IPS-15b (cell line): ENCODE results near the gene CCDC85C.
A peak's percentile ranks its signal among the peaks of the same experiment; 100 is the strongest.

Experiments
- H3K27me3 ChIP-seq: one replicate; pipeline ENCODE4 v1.6.1; 2013; ENCODE audit warnings: low read length; ENCODE audit not compliant: control insufficient read depth, insufficient read depth
- H3K36me3 ChIP-seq: one replicate; pipeline ENCODE4 v1.6.1; 2013; ENCODE audit warnings: low read length; ENCODE audit not compliant: control insufficient read depth, insufficient read depth
- H3K4me1 ChIP-seq: one replicate; pipeline ENCODE4 v1.6.1; 2013; ENCODE audit warnings: mild to moderate bottlenecking, low read length; ENCODE audit not compliant: control insufficient read depth, insufficient read depth
- H3K4me3 ChIP-seq: one replicate; pipeline ENCODE4 v1.5.1; 2013; ENCODE audit warnings: low read depth, low read length
- H3K9ac ChIP-seq: one replicate; pipeline ENCODE4 v1.6.1; 2013; ENCODE audit warnings: low read depth, mild to moderate bottlenecking, low read length
- H3K9me3 ChIP-seq: one replicate; pipeline ENCODE4 v1.6.1; 2013; ENCODE audit warnings: mild to moderate bottlenecking, low read length; ENCODE audit not compliant: control insufficient read depth, insufficient read depth

The CCDC85C gene

DNA sequence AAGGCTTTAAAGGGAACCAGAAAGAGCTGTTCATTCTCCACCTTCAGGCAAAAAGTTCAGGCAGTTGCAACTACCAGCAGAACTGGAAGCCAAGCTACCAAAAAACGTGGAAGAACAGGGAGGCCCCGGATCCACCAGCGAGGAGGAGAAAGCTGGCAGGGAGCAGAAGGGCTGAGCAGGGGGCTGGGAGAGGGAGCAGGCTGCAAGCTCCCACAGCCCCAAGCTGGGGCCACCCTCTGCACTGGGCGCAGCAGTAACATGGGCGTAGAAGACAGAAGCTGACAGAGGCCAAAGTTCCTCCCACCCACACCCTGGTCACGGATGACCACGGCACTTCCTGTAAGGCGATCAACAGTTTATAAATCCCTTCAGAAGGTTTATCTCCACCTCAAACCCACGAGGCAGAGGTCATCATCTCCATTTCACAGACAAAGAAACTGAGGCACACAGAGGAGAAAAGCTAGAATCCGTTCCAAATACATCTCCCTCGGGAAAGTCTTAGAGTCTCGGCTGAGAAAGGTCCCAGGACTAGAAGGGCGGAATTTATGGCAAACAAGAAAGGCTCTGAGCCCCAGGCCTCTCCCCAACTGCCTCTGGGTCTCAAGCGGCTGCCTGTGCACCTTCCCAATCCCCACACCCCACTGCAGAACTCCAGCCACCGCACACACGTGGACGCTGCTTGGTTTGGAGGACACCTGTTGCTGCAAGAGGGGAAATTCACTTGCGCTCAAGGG, 1.8 kb downstream of the CCDC85C start:
- H3K27me3 ChIP-seq: peaks cover 29% of the 10 kb centered on the region
- no peak overlapping the region for H3K9ac ChIP-seq
- H3K9me3 ChIP-seq: no peaks in the 10 kb centered on the region
- peaks cover 9% of the 10 kb centered on the region for H3K4me1 ChIP-seq
- H3K36me3 ChIP-seq: no peaks in the 10 kb centered on the region
- peak overlapping the region; percentile 44 for H3K4me3 ChIP-seq

DNA sequence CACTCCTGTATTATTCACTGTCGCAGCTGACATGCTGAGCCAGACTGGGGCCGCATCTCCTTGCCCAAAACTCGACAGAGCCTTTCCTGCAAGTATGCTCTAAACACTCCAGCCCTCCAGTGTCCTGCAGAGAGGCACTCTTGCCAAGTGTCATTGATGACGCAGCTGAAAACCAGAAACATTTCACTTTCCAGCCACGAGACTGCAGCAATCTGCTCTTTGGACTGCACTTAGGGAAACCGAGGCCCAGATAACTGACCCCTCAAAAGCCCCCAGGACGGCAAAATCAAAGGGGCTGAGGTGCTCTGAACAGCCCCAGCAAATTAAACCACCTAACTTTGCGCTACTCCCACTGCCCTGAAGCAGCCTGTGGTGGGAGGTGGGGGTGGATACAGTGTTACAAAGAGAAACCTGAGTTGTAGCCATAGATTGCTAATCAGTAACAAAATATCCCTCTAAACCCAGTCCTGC, 2.6 kb downstream of the CCDC85C start:
- H3K4me3 ChIP-seq: no peak overlapping the region
- no peaks in the 10 kb centered on the region for H3K36me3 ChIP-seq
- H3K9me3 ChIP-seq: no peaks in the 10 kb centered on the region
- H3K27me3 ChIP-seq: peaks cover 27% of the 10 kb centered on the region
- H3K9ac ChIP-seq: no peak overlapping the region
- H3K4me1 ChIP-seq: peaks cover 9% of the 10 kb centered on the region

DNA sequence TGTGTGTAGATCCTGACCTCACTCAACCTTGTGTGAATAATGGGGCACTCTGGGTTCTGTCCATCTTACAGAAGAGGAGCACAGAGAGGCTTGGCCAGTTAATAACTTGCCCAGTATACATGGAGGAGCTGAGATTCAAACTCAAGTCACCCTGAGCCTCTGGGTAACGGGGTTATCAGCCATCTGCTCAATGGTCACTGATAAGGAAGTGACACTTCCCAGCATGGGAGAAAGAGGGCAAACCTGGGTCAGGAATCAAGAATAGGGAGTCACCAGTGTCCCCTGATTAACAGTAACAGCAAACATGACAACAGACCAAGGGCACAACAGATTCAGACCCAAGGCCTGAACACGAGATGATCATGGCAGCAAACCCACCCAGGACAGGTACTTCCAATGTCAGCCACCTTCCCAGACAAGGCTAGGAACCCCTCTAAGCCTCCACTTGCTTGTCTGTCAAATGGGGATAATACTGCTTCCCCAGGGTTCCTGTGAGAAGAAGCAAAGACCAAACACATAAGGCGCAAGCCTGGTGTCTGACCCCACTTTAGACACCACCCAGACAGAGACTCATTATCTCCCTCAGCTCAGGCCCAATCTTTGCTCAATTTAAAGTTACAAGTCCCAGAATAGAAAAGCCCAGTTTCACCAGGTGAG, 3.6 kb downstream of the CCDC85C start:
- H3K9ac ChIP-seq: no peak overlapping the region
- H3K36me3 ChIP-seq: no peaks in the 10 kb centered on the region
- no peak overlapping the region for H3K4me3 ChIP-seq
- H3K27me3 ChIP-seq: peaks cover 17% of the 10 kb centered on the region
- peaks cover 9% of the 10 kb centered on the region for H3K4me1 ChIP-seq
- no peaks in the 10 kb centered on the region for H3K9me3 ChIP-seq

DNA sequence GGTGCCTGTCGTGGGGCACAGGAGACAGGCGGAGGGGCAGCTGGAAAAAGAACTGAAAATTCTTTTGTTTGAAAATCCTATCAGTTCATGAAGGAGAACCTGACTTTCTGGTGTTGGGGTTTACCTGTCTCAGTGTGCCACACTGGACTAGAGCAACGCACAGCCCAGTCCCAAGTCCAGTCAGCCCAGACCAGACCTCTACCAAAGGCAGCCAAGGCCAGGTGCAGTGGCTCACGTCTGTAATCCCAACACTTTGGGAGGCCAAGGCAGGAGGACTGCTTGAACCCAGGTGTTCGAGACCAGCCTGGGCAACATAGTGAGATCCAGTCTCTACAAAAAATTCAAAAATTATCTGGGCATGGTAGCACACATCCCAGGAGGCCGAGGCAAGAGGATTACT, 4.6 kb downstream of the CCDC85C start:
- H3K9me3 ChIP-seq: no peaks in the 10 kb centered on the region
- peaks cover 17% of the 10 kb centered on the region for H3K27me3 ChIP-seq
- no peaks in the 10 kb centered on the region for H3K36me3 ChIP-seq
- H3K9ac ChIP-seq: no peak overlapping the region
- no peak overlapping the region for H3K4me3 ChIP-seq
- H3K4me1 ChIP-seq: peaks cover 9% of the 10 kb centered on the region

DNA sequence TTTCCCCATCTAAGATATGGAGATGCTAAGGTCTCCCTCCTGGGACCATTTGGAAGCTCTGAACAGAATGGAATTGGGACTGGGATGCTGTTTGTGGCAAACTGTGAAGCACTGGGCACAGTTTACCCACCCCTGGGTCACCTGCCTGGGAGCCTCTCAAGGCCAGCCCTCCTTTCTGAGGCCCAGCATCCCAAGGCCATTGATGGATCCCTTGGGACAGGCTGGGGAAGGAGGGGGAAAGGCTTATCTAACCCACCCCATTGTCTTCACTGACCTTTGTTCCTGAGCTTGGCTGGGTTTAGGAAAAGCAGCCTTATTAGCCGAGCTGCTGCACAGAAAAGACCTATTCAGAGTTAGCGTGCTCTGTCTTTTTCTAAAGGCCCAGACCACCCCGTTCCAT, 5.2 kb downstream of the CCDC85C start:
- Histone ChIP-seq H3K27me3 (peaks cover 17% of the 10 kb centered on the region), H3K4me3 (no peak overlapping the region), H3K9me3 (no peaks in the 10 kb centered on the region), H3K36me3 (peaks cover 2% of the 10 kb centered on the region), H3K4me1 (peaks cover 9% of the 10 kb centered on the region), H3K9ac (no peak overlapping the region)

DNA sequence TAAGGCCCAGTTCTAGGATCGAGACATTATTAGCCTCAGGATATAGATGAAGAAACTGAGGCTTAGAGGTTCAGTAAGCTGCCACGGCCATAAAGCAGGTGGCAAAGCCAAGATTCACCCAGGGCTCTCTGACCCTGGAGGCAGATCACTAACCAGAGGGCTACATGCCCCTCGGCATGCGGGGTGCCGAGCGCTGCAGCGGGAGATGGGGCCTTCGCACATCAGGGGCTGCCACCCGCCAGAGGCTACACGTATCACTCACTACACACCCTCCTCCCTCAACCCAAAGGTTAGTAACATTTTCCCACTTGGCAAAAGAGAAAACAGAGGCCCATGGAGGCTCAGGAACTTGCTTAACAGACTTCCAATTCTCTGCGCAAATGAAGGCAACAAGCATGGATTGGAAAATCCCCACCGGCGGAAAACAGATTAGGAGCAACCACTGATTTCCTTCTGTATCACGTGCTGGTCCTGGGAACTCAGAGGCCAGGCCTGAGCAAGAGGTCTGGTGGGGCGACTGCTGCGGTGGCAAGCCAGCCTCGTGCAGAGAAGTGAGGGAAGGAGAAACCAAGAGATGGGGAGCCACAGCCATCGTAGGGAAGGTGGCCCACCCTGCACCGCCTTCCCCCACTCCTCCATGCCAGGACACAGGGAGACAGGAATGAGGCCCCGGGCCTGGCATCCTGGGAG, 6.0 kb downstream of the CCDC85C start:
- Histone ChIP-seq H3K36me3 (peaks cover 2% of the 10 kb centered on the region), H3K27me3 (peaks cover 13% of the 10 kb centered on the region), H3K9ac (no peak overlapping the region), H3K9me3 (no peaks in the 10 kb centered on the region), H3K4me3 (no peak overlapping the region), H3K4me1 (peaks cover 9% of the 10 kb centered on the region)

DNA sequence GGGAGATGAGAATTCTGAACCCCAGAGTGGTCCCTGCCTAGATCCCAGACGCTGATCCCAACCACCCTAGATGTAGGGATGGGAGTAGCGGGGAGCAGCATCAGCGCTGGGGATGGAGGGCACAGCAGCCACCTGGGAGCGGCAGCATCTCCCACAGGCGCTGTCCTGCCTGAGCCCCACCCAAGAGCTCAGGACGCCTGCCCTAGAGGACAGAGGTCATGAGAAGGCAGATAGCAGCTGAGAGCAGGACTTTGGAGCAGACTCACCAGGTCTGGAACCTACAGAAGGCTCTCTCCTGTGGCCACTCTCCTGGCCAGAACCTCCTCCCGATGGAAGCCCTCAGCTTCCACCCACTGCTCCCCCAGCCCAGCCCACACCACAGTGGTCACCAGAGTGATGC, 7.2 kb downstream of the CCDC85C start:
- Histone ChIP-seq H3K36me3 (peaks cover 2% of the 10 kb centered on the region), H3K9ac (no peak overlapping the region), H3K9me3 (no peaks in the 10 kb centered on the region), H3K27me3 (peaks cover 2% of the 10 kb centered on the region), H3K4me1 (peaks cover 16% of the 10 kb centered on the region), H3K4me3 (no peak overlapping the region)

DNA sequence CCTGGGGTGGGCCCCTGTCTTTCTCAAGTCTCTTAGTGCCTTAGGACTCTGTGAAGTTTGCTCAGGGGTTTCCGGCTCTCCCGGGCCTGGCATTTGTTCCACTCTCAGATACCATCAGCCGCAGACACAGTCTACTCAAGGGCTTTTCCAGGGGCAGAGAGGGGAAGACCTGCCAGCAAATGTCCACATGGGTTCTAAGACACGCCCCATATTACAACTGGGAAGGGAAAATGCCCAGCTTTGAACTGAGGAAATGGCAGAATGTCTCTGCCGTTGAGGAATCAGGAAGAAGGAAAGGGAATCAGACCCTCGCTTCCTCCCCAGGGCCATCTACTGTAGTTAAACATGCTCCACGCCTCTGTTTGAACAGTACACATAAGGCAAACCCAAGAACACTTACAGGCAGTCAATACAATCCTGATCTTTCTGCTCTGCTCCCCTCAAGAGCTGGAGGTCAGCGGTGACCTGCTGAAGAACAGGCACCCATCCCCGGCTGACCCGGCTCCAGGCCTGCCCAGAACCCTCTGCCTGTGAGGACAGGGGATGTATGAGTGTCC, 7.9 kb downstream of the CCDC85C start:
- H3K4me3 ChIP-seq: no peak overlapping the region
- no peak overlapping the region for H3K9ac ChIP-seq

DNA sequence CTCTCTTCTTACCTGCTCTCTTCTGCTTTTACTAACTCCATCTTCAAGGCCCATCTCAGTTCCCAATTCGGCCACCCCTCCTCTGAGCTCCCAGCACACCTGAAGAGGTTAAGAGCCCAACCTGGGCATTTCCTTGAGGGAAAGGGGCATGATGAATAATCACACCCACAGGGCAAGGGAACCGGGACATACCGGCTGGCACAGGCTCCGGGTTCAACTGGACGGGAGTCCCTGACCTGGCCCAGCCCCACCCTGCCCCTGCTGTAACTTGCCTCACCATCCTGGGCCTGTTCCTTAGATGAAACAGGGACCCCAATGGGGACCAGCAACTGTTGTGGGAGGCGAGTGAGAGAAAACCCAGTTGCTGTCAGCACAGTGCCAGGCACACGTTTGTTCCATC, 8.5 kb downstream of the CCDC85C start:
- Histone ChIP-seq H3K36me3 (peaks cover 2% of the 10 kb centered on the region), H3K27me3 (no peaks in the 10 kb centered on the region), H3K4me3 (no peak overlapping the region), H3K4me1 (peaks cover 11% of the 10 kb centered on the region), H3K9me3 (no peaks in the 10 kb centered on the region), H3K9ac (no peak overlapping the region)

More for the DNA sequence above, 7.9 kb downstream of the CCDC85C start:
- Histone ChIP-seq H3K36me3 (peaks cover 2% of the 10 kb centered on the region), H3K4me1 (peaks cover 12% of the 10 kb centered on the region), H3K27me3 (no peaks in the 10 kb centered on the region), H3K9me3 (no peaks in the 10 kb centered on the region)

DNA sequence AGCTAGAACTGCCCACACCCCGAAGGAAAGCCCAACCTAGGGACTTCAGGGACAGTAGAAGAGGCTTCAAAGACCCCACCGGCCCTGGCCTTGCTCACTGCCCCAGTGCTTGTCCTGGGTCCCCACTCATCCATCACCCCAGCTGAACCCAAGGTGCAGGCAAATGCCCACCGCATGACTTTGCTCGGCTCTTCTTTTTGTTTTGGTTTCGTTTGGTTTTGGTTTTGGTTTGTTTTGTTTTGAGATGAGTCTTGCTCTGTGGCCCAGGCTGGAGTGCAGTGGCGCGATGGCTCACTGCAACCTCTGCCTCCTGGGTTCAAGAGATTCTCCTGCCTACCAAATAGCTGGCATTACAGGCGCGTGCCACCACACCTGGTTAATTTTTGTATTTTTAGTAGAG, 9.0 kb downstream of the CCDC85C start:
- Histone ChIP-seq H3K4me1 (peaks cover 11% of the 10 kb centered on the region), H3K9me3 (no peaks in the 10 kb centered on the region), H3K36me3 (peaks cover 2% of the 10 kb centered on the region), H3K9ac (no peak overlapping the region), H3K27me3 (no peaks in the 10 kb centered on the region), H3K4me3 (no peak overlapping the region)

DNA sequence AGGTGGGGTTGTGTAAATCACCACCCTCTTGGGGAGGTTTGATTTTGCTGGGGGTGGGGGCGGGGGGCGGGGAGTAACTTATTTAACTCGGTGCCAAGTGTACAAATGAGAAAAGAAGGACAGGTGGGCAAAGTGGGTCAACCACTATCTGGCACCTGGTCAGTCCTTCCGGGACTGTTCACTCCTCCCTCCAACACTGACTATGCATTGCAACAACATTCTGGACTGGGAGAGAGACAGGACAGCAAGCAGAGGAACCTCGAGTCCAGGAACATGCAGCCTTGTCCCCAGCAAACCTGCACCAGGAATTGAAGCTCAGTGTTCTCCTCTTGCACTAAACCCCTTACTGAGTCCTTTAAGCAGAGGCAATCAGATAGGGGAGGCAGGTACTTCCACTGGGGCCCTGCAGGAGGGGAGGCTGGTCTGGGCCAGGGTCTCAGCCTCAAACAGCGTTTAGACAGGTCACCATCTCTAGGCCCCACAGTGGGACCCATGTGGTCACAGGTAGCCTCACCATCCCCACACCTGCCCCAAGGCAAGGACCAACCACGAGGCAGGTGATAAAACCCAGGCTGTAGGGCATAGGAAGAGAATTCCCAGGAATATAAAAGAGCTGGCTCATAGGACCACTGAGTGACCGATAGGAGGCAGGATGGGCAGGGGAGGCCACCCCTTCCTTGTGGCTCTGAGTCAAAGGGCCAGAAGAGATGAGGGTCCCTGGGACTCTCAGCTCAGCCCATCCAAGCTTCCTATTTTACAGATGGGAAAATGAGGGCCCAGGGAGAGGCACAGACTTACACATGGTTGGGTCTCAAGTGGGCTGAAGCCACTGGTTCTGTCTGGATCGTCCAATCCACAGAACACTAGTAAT, 9.8 kb downstream of the CCDC85C start:
- no peaks in the 10 kb centered on the region for H3K9me3 ChIP-seq
- H3K36me3 ChIP-seq: peaks cover 2% of the 10 kb centered on the region
- peaks cover 10% of the 10 kb centered on the region for H3K4me1 ChIP-seq
- H3K27me3 ChIP-seq: no peaks in the 10 kb centered on the region
- no peak overlapping the region for H3K9ac ChIP-seq
- H3K4me3 ChIP-seq: no peak overlapping the region
